B cell (primary cell): ENCODE data around the gene CAVIN1. TPM values are rescaled to one million over a fixed set of nuclear protein-coding genes. Genes with fewer than 3 reads are reported as not detected.
A peak's percentile ranks its signal among the peaks of the same experiment; 100 is the strongest.

Experiments
- ATAC-seq: fragments of 200-7000 bp; cut with Tn5 transposase; one replicate; pipeline ENCODE4 v1.10.0; 2021; ENCODE audit warnings: low read depth, mild to moderate bottlenecking, moderate number of reproducible peaks, moderate library complexity
- CTCF ChIA-PET: fragments of 350-600 bp; sonication (Branson Sonifier 250); formaldehyde crosslinking; loops from one replicate; lab custom pipeline; 2021; ENCODE audit warnings: antibody characterized with exemption, inconsistent platforms; lab: Charles Lee
- POLR2A ChIA-PET: fragments of 350-600 bp; sonication (Branson Sonifier 250); formaldehyde crosslinking; loops from one replicate; lab custom pipeline; 2021; ENCODE audit warnings: antibody characterized with exemption; lab: Charles Lee
- DNase-seq: peaks from one replicate; pipeline ENCODE4 v3.0.0; 2013
- H2AFZ ChIP-seq: 2 replicates; pipeline ENCODE4 v1.6.1; 2012; ENCODE audit warnings: mild to moderate bottlenecking, low read depth, low read length; ENCODE audit not compliant: insufficient read depth, poor library complexity, severe bottlenecking
- H3K27ac ChIP-seq, 2 donors: 1 replicate in 1 of 2; 2 replicates in 1 of 2; pipeline ENCODE4 v1.5.1; 2012 to 2013; ENCODE audit warnings: low read length in 2 of 2, mild to moderate bottlenecking in 2 of 2, moderate library complexity in 1 of 2
- H3K27me3 ChIP-seq, 4 experiments: fragments of 200-600 bp in 1 of 4; sonication (generic) in 1 of 4; replicated peaks in 1 of 4; 1 replicate in 2 of 4; 2 replicates in 2 of 4; pipeline versions ENCODE4 v1.6.1 to v1.7.0; 2013 to 2016; ENCODE audit warnings: low read length in 3 of 4, mild to moderate bottlenecking in 2 of 4, mixed read lengths in 1 of 4, moderate library complexity in 1 of 4; ENCODE audit not compliant: insufficient read depth in 4 of 4, control insufficient read depth in 3 of 4; ENCODE audit errors: control extremely low read depth in 1 of 4
- H3K36me3 ChIP-seq, 2 experiments: replicated peaks in 1 of 2; 1 replicate in 1 of 2; 2 replicates in 1 of 2; pipeline versions ENCODE4 v1.6.1 to v1.7.1; 2013; ENCODE audit warnings: low read length in 1 of 2; ENCODE audit not compliant: insufficient read depth in 2 of 2, control insufficient read depth in 1 of 2; ENCODE audit errors: control extremely low read depth in 1 of 2, extremely low read depth in 1 of 2
- H3K4me1 ChIP-seq, 2 donors: fragments of 200-600 bp in 1 of 2; sonication (generic) in 1 of 2; 1 replicate in 1 of 2; 2 replicates in 1 of 2; pipeline versions ENCODE4 v1.5.1 to v1.6.1; 2013 to 2017; ENCODE audit warnings: low read length in 2 of 2; ENCODE audit not compliant: control insufficient read depth in 2 of 2, insufficient read depth in 2 of 2
- H3K4me2 ChIP-seq: replicated peaks from 2 replicates; pipeline ENCODE3; 2012; ENCODE audit warnings: mild to moderate bottlenecking, low read depth, low read length; ENCODE audit not compliant: poor library complexity, severe bottlenecking
- H3K4me3 ChIP-seq, 5 experiments: fragments of 200-600 bp in 1 of 5; sonication (generic) in 1 of 5; 1 replicate in 3 of 5; 2 replicates in 2 of 5; pipeline versions ENCODE4 v1.5.1 to v1.7.0; 2011 to 2016; ENCODE audit warnings: low read length in 4 of 5, mild to moderate bottlenecking in 4 of 5, low read depth in 2 of 5, control low read depth in 1 of 5, moderate library complexity in 1 of 5; ENCODE audit not compliant: insufficient read depth in 1 of 5; ENCODE audit errors: control extremely low read depth in 1 of 5, extremely low read depth in 1 of 5
- H3K79me2 ChIP-seq: fragments of 200-600 bp; sonication (generic); one replicate; pipeline ENCODE4 v1.6.0; 2016; ENCODE audit warnings: low read length; ENCODE audit not compliant: control insufficient read depth, insufficient read depth
- H3K9ac ChIP-seq: fragments of 200-600 bp; sonication (generic); 2 replicates; pipeline ENCODE4 v1.6.1; 2017; ENCODE audit warnings: mild to moderate bottlenecking, low read length, moderate library complexity
- H3K9me3 ChIP-seq, 3 donors: one replicate each; pipeline versions ENCODE4 v1.6.1 to v1.7.1; 2013; ENCODE audit warnings: low read length in 2 of 3; ENCODE audit not compliant: control insufficient read depth in 2 of 3, insufficient read depth in 1 of 3; ENCODE audit errors: control extremely low read depth in 1 of 3
- H4K20me1 ChIP-seq: 2 replicates; pipeline ENCODE4 v1.6.0; 2012; ENCODE audit warnings: mild to moderate bottlenecking, low read length; ENCODE audit not compliant: insufficient read depth, control insufficient read depth, poor library complexity, severe bottlenecking
- H3K27ac Mint-ChIP-seq: one replicate; pipeline ENCODE4 v1.8.0; 2021; ENCODE audit warnings: mixed read lengths
- H3K27me3 Mint-ChIP-seq: one replicate; pipeline ENCODE4 v1.8.0; 2021; ENCODE audit warnings: mixed read lengths
- H3K4me1 Mint-ChIP-seq: one replicate; pipeline ENCODE4 v1.8.0; 2021; ENCODE audit warnings: mixed read lengths
- H3K4me3 Mint-ChIP-seq: one replicate; pipeline ENCODE4 v1.8.0; 2021; ENCODE audit warnings: mixed read lengths
- H3K9me3 Mint-ChIP-seq: one replicate; pipeline ENCODE4 v1.8.0; 2022; ENCODE audit warnings: mixed read lengths; ENCODE audit not compliant: insufficient read depth
- EZH2 ChIP-seq: IDR thresholded peaks from 2 replicates; pipeline ENCODE4 v1.6.1; 2012; ENCODE audit warnings: borderline replicate concordance, low read depth, mild to moderate bottlenecking, moderate library complexity, low read length; ENCODE audit not compliant: insufficient read depth, poor library complexity, severe bottlenecking
- WGBS: methylation state at CpG from one replicate; pipeline ENCODE4 v1.1.5; 2013; ENCODE audit warnings: missing lambda C conversion rate; ENCODE audit not compliant: insufficient coverage; 5-methylcytosine and 5-hydroxymethylcytosine counted together
- intact Hi-C: fragments of 100-400 bp; cut with micrococcal nuclease; formaldehyde crosslinking; loops from one replicate; pipeline ENCODE4 v1.10.0; 2022
- polyA plus RNA-seq: library from polyadenylated mRNA; depleted of rRNA; stranded (reverse); fragments of >200 nt; gene quantifications from 2 replicates; pipeline ENCODE4 v1.2.3, GENCODE V29; 2012
- total RNA-seq, 2 donors: library from RNA; stranded (reverse); fragments of 120-200 nt in 1 of 2; gene quantifications; 1 replicate in 1 of 2; 2 replicates in 1 of 2; pipeline versions ENCODE4 v1.2.3 to v1.2.4, GENCODE V29; 2013 to 2022
- TF ChIP-seq, protein P1 (sequence below): fragments of 200-600 bp; IDR thresholded peaks from one replicate; pipeline ENCODE4 v1.8.0; 2022; ENCODE audit warnings: antibody characterized with exemption, mild to moderate bottlenecking

The CAVIN1 gene
- total and polyA plus RNA-seq, 2 donors (not counting 1 experiment from before 2014, with no cell fraction given), result not detected

DNA sequence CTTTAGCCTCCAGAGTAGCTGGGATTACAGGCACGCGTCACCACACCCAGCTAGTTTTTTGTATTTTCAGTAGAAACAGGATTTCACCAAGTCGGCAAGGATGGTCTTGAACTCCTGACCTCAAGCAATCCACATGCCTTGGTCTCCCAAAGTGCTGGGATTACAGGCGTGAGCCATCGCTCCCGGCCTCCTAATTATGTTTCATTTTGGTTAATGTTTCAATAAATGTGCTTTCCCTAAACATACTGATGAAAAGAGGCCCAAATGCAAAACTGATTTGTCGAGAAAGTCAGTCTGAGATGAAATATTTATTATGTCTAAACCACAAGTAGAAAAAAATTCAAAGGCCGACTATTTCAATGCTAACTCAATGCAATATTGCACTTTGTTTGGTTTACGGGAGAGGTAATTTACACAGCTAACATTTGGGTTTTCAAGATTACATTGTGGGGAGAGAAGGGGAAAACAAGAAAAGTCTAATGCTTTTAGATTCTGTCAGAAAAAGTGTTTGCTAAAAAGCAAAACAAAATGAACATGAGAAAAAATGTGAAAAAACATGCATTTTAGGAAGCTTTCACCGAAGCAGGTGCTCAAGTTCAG lies 44.6 kb downstream of the CAVIN1 start:
- no peak for ATAC-seq
- H3K79me2 ChIP-seq, result peaks cover 90% of the 10 kb centered on the region
- Mint-ChIP-seq H3K27me3 (no peaks in the 10 kb centered on the region), H3K4me1 (peaks cover 61% of the 10 kb centered on the region), H3K9me3 (no peaks in the 10 kb centered on the region), H3K27ac (peak overlapping the region; percentile 81), H3K4me3 (peak overlapping the region; percentile 86)
- H3K9me3 ChIP-seq, result no peaks in the 10 kb centered on the region
- no peaks in the 10 kb centered on the region for H3K27me3 ChIP-seq
- CTCF ChIA-PET, result interaction anchor here (1.0 to 2.4 kb wide), 3 partner anchors 10 to 149 kb away, joined by 3 to 8 read pairs (median 7); partner anchors contain the start of gene STAT3
- DNase-seq, result no peak
- H3K4me1 ChIP-seq, result peaks cover 17 to 25% of the 10 kb centered on the region in 2 donors
- POLR2A ChIA-PET, result interaction anchor here (2.5 kb wide), 1 partner anchor 10 kb away, joined by 13 read pairs; the partner anchor contains the start of gene STAT3
- peaks cover 61% of the 10 kb centered on the region for H4K20me1 ChIP-seq
- intact Hi-C loops, result loop anchor here (5.0 kb wide), 1 partner anchor 36 kb away; no protein-coding TSS in a partner anchor
- H3K4me2 ChIP-seq, result peak overlapping the region; percentile 76
- H3K27ac ChIP-seq, result peak overlapping the region in 1 of 2 donors; percentile 73
- H3K9ac ChIP-seq, result peak overlapping the region; percentile 54
- TF ChIP-seq EZH2, result no peak
- TF ChIP-seq, protein P1, sequence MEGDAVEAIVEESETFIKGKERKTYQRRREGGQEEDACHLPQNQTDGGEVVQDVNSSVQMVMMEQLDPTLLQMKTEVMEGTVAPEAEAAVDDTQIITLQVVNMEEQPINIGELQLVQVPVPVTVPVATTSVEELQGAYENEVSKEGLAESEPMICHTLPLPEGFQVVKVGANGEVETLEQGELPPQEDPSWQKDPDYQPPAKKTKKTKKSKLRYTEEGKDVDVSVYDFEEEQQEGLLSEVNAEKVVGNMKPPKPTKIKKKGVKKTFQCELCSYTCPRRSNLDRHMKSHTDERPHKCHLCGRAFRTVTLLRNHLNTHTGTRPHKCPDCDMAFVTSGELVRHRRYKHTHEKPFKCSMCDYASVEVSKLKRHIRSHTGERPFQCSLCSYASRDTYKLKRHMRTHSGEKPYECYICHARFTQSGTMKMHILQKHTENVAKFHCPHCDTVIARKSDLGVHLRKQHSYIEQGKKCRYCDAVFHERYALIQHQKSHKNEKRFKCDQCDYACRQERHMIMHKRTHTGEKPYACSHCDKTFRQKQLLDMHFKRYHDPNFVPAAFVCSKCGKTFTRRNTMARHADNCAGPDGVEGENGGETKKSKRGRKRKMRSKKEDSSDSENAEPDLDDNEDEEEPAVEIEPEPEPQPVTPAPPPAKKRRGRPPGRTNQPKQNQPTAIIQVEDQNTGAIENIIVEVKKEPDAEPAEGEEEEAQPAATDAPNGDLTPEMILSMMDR, result no peak
- peaks cover 0 to 2% of the 10 kb centered on the region in 2 experiments for H3K36me3 ChIP-seq
- H2AFZ ChIP-seq, result no peak overlapping the region
- no CpG with 5 or more reads among the region's 10 CpGs for WGBS
- peak overlapping the region in 2 of 5 experiments; percentile 33 to 35 for H3K4me3 ChIP-seq

DNA sequence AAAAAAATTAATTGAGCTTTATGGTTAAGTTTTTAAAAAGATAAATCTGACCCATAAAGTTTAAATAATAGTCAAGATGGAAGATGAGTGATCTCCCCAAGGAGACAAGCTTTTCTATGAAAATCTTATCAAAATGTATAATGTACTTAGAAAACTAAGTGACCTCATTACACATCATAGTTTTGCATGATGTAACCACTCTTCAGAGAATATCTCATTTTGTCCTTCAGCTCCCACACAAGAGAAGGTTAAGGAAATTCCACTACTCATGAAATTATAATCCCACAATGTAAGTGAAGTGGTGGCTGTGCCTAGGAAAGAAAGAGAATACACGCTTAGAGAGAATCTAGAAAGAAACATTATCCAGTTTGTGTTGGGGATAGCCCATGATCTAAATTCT lies 49.2 kb downstream of the CAVIN1 start:
- peaks cover 0 to 2% (median 0%) of the 10 kb centered on the region in 3 donors for H3K9me3 ChIP-seq
- H3K27ac Mint-ChIP-seq, result no peak overlapping the region
- H3K27me3 Mint-ChIP-seq, result no peaks in the 10 kb centered on the region
- no peak for TF ChIP-seq EZH2
- TF ChIP-seq, protein P1, result no peak
- no peaks in the 10 kb centered on the region for H3K9me3 Mint-ChIP-seq
- H3K27ac ChIP-seq, result no peak overlapping the region
- no peak overlapping the region for H3K4me2 ChIP-seq
- H2AFZ ChIP-seq, result no peak overlapping the region
- no peak overlapping the region for H3K9ac ChIP-seq
- ChIA-PET POLR2A (interaction anchor here (0.7 to 1.4 kb wide), 2 partner anchors 15 kb away, joined by 3 to 5 read pairs; partner anchors contain the start of gene STAT3), CTCF (interaction anchor here (0.7 to 1.6 kb wide), 5 partner anchors 12 to 54 kb away, joined by 3 to 4 read pairs (median 4); no protein-coding TSS in a partner anchor)
- no CpG with 5 or more reads among the region's 1 CpG for WGBS
- no peaks in the 10 kb centered on the region for H3K27me3 ChIP-seq
- H3K4me1 ChIP-seq, result peaks cover 8 to 13% of the 10 kb centered on the region in 2 donors
- no peak overlapping the region for H3K4me3 ChIP-seq
- no peak overlapping the region for H3K4me3 Mint-ChIP-seq
- peaks cover 89% of the 10 kb centered on the region for H3K79me2 ChIP-seq
- no peak for DNase-seq
- peaks cover 63% of the 10 kb centered on the region for H4K20me1 ChIP-seq
- peaks cover 42% of the 10 kb centered on the region for H3K4me1 Mint-ChIP-seq
- ATAC-seq, result no peak
- peaks cover 0 to 9% of the 10 kb centered on the region in 2 experiments for H3K36me3 ChIP-seq
- intact Hi-C loops, result no loop called here
